Measurements from ENCODE around the gene SAP30L.

The SAP30L gene, protein sequence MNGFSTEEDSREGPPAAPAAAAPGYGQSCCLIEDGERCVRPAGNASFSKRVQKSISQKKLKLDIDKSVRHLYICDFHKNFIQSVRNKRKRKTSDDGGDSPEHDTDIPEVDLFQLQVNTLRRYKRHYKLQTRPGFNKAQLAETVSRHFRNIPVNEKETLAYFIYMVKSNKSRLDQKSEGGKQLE

GRCh38 chr5:154445422-154446194, at the start of gene SAP30L:
SAP30L (plus strand) TSS chr5:154445997; CDS start chr5:154446605, 608 bp downstream.
- FAIRE-seq = no peak

GRCh38 chr5:154396128-154396527, 49.7 kb upstream of the SAP30L start:
- no peak for FAIRE-seq

DNA sequence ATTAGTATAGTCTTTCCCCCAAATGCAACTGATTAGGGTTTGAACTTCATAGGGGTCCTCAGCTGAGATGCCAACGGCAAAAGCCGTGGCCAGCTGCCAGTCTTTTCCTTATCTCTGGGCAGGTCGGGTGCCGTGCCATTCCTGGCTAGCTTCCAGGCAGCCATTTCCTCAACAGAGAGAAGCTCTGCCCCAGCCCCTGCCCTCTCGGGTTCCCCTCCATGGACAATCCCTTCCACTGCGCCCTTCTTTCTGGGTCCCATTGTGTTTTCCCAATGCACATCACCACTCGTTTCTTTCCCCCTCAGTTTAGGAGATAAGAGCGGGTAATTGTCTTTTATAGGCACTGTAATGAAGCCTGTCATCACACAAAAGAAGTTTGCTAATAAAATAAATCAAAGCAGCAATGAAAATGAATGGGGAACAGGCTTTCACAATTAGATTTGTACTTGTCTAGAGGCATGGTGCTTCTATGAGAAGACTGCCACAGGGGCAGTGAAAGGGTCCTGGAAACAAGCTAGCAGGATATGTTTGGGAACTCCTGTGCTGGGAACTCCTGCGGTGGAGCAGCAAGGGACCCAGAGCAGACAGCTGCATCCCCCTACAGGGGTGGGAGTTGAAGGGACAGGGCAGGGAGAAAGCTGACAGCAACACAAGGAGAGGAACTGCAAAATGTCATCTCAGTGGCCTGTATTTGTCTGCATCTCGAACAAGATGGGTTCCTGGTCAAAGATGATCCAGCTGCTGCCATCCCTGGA, 48.0 kb upstream of the SAP30L start:
- FAIRE-seq = no peak

GRCh38 chr5:154400678-154401077, 45.1 kb upstream of the SAP30L start:
- FAIRE-seq = no peak

- FAIRE-seq = no peak
Measured at GRCh38 chr5:154401355-154401754, 44.4 kb upstream of the SAP30L start.

GRCh38 chr5:154401931-154402330, 43.9 kb upstream of the SAP30L start:
- no peak for FAIRE-seq

- FAIRE-seq = no peak
Measured at GRCh38 chr5:154402611-154403010, 43.2 kb upstream of the SAP30L start.

- FAIRE-seq = no peak
Measured at GRCh38 chr5:154403234-154403633, 42.6 kb upstream of the SAP30L start.

DNA sequence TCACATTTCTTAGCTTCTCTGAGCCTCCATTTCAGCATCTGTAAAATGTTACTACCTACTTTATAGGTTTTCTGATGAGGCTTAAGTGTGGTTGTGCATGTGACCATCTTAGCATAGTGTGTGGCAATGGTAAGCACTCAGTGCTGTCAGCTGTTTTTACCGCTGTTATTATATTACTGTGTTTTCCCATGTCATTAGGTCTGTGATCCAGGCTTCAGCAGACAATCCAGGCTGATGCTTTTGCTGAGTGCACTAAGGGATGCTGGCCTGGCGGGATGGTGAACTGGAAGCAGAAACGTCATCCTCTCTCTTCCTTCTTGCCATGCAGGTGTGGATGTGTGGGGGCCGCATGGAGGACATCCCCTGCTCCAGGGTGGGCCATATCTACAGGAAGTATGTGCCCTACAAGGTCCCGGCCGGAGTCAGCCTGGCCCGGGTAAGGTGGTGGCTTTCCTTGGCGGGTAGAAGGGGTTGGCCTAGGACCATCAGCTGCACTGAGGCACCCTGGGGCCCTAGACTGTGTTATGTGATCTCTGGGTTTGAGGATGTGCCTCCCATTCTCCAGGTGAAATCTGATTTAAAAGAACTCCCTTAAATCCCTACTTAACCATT, 41.9 kb upstream of the SAP30L start:
- no peak for FAIRE-seq

GRCh38 chr5:154405078-154405792, 40.6 kb upstream of the SAP30L start:
- FAIRE-seq = no peak

DNA sequence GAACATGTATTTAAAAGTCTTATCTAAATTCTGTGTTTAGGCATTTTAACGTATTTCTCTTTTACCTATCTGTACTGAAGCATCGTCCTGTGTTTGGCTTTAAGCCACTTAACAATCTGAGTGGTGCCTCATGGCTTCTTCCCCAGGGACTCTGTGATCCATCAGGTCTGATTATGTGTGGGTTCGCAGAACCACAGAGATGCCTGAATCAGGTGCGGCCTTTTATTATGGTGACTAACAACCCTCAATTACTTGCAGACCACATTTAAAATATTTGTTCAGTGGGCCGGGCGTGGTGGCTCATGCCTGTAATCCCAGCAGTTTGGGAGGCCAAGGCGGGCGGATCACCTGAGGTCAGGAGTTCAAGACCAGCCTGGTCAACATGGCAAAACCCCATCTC, 39.6 kb upstream of the SAP30L start:
- no peak for FAIRE-seq

DNA sequence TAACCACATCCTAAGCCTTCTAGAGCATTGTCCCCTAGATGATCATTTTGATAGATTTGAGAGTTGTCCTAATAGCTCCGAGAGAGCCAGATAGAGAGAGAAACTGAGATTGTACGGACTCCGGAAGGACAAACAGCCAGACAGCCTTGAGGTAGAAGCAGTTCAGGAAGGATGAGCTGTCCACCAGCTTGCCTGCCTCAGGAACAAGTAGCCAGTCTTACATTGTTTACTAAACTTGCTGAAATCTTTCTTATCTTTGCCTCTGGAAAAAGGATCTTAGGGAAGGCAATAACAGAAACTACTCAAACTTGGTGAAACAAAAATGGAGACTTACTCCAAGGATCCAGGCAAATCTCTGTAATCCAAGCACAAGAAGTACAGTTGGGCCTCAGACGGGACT, 39.0 kb upstream of the SAP30L start:
- FAIRE-seq = no peak

DNA sequence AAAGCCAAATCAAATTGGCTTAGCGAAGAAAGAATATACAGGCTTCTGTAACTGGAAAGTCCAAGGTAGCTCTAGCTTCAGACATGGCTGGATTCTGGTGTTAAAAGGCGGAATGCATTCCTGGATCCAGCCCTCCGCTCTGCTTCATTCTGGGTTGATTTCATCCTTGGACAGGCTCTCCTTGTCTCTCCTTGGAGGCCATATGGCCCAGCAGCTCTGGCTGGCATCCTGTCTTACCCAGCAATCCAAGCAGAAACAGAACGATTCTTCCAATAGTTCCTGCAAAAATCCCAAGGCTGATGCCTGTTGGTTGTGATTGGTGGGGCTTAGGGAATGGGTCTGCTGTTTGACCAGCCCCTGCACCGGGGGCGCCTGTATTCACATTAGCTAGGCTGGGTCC, 37.0 kb upstream of the SAP30L start:
- no peak for FAIRE-seq

DNA sequence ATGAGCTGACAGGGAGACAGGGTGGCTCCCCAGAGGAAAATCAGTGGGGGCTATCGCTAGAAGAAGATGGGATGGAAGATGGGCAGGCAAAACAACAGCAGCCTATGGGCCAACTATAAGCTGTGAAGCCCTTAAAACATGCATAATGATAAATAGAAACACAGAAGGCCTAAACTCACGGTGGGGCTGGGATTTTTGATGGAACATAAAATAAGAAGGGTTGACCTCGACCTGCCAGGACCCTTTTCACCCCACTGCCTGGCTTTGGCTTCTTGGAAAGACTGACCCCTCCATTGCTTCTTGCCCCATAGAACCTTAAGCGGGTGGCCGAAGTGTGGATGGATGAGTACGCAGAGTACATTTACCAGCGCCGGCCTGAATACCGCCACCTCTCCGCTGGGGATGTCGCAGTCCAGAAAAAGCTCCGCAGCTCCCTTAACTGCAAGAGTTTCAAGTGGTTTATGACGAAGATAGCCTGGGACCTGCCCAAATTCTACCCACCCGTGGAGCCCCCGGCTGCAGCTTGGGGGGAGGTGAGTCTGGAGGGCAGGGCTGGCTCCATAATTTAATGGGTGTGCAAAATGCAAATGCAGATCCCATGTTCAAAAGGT, 36.5 kb upstream of the SAP30L start:
- FAIRE-seq = no peak

- FAIRE-seq = no peak
Measured at GRCh38 chr5:154410008-154410407, 35.8 kb upstream of the SAP30L start.

DNA sequence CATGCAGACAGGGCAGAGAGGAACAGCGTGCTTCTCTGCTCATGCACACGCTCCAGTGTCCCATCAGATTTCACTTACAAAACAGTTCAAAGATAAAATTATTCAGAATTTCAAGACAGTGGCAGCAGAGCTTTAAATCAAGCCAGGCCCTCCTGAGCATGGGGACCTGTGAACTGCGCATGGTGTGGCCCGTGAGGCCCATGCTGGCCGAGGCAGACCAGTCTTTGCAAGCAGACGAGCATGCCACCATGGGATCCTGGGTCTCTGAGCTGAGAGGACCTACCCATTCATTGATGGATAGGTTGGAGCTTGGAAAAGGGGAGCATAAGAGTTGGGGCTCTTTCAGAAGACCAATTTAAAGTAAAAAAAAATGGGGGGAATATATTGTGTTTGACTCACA, 35.0 kb upstream of the SAP30L start:
- FAIRE-seq = no peak

GRCh38 chr5:154411338-154411737, 34.5 kb upstream of the SAP30L start:
- no peak for FAIRE-seq

DNA sequence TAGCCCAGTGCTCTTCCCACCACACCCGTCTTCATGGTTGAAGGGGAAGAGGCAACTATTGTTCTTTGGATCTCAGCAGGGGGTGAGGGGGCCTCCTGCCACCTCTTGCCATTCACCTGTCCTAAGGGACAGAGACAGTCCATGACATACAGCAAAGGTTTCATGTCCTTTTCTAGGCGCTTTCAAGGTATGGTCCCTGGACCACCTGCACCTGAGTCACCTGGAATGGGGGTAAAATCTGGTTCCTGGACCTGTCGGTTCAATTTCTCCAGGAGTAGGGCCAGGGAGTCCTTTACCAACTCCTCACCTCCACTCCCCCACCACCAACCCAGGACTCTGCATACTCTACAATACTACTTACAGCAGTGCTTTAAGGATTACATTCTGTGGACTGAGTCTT, 33.5 kb upstream of the SAP30L start:
- no peak for FAIRE-seq

GRCh38 chr5:154412925-154413324, 32.9 kb upstream of the SAP30L start:
- no peak for FAIRE-seq

DNA sequence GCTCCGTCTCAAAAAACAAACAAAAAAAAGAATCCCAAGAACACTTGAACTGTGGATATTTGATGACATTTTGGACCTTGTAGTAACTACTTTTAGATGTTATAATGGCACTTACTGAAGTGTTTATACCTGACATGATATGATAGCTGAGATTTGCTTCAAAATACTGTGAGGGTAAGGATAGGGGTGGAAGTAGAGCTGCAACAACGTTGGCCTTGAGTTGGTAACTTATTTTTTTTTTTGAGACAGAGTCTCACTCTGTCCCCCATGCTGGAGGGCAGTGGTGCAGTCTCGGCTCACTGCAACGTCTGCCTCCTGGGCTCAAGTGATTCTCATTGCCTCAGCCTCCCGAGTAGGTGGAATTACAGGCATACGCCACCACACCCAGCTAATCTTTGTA, 30.7 kb upstream of the SAP30L start:
- no peak for FAIRE-seq

GRCh38 chr5:154418344-154418820, 27.4 kb upstream of the SAP30L start:
- no peak for FAIRE-seq

DNA sequence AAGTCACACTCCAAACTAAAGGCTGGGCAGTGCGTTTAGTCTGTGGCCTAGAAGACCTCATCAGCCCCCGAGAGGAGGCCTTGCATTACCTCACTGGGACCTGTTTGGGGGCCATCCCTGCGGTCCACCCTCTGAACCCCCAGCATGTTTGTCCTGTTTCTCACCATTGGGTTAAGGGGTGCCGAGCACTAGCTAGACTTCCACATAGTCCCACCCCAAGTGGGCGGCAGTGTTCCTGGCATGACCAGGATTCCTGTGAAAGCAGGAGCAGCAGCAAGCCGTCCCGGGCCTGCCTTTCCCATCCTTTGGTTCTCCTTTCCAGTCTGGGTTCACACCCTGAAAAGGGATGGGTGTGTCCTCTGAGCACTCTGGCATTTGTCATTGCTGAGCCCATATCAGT, 26.6 kb upstream of the SAP30L start:
- FAIRE-seq = no peak
